PC-9 (cell line): Measurements from ENCODE around the gene CMTM7. TPM values are rescaled to one million over a fixed set of nuclear protein-coding genes. Genes with fewer than 3 reads are reported as not detected.

Experiments
- BruUV-seq: library from RNA; stranded (reverse); fragments of 400-500 nt; replicated peaks from 2 replicates; lab custom pipeline; 2021; lab: Mats Ljungman, UMichigan
- CTCF ChIA-PET: fragments of 300-600 bp; sonication (Branson Sonifier 250); formaldehyde crosslinking; loops from one replicate; lab custom pipeline; 2022; ENCODE audit warnings: antibody characterized with exemption; lab: Charles Lee
- POLR2A ChIA-PET: fragments of 300-600 bp; sonication (Branson Sonifier 250); formaldehyde crosslinking; loops from one replicate; lab custom pipeline; 2022; ENCODE audit warnings: antibody characterized with exemption; ENCODE audit not compliant: unreplicated experiment; lab: Charles Lee
- DNase-seq, 2 experiments: peaks; one replicate each; pipeline versions ENCODE4 v3.0.0 to v3.0.0-alpha.2; 2015 to 2022; ENCODE audit warnings: mixed read lengths in 1 of 2
- H2AFZ ChIP-seq: fragments of 200-600 bp; sonication (generic); 2 replicates; pipeline ENCODE4 v1.8.1; 2017; ENCODE audit warnings: antibody characterized with exemption
- H3F3A ChIP-seq: fragments of 200-600 bp; sonication (generic); 2 replicates; pipeline ENCODE4 v1.8.1; 2017; ENCODE audit warnings: antibody characterized with exemption, mild to moderate bottlenecking, low read depth; ENCODE audit not compliant: insufficient read depth
- H3K27ac ChIP-seq: fragments of 200-600 bp; sonication (generic); 2 replicates; pipeline ENCODE4 v1.6.1; 2016; ENCODE audit warnings: mixed run types
- H3K27me3 ChIP-seq: fragments of 200-600 bp; sonication (generic); 2 replicates; pipeline ENCODE4 v1.6.1; 2016; ENCODE audit warnings: low read depth, mixed run types; ENCODE audit not compliant: insufficient read depth
- H3K36me3 ChIP-seq: fragments of 200-600 bp; sonication (generic); 2 replicates; pipeline ENCODE4 v1.6.1; 2016; ENCODE audit warnings: low read depth, mixed run types
- H3K4me1 ChIP-seq: fragments of 200-600 bp; sonication (generic); replicated peaks from 2 replicates; pipeline ENCODE4 v1.6.1; 2016; ENCODE audit warnings: mixed run types; ENCODE audit not compliant: insufficient read depth
- H3K4me2 ChIP-seq: fragments of 200-600 bp; sonication (generic); 2 replicates; pipeline ENCODE4 v1.6.1; 2017; ENCODE audit warnings: mixed run types
- H3K4me3 ChIP-seq: fragments of 200-600 bp; sonication (generic); 2 replicates; pipeline ENCODE4 v1.6.1; 2016; ENCODE audit warnings: mixed run types
- H3K79me2 ChIP-seq: fragments of 200-600 bp; sonication (generic); 2 replicates; pipeline ENCODE4 v1.6.1; 2017; ENCODE audit warnings: low read depth, mixed run types
- H3K9me2 ChIP-seq: fragments of 200-600 bp; sonication (generic); 2 replicates; pipeline ENCODE4 v1.8.1; 2017; ENCODE audit warnings: mild to moderate bottlenecking; ENCODE audit not compliant: insufficient read depth
- H3K9me3 ChIP-seq: fragments of 200-600 bp; sonication (generic); 2 replicates; pipeline ENCODE4 v1.8.1; 2016; ENCODE audit warnings: low read depth; ENCODE audit not compliant: insufficient read depth
- H4K20me1 ChIP-seq: fragments of 200-600 bp; sonication (generic); 2 replicates; pipeline ENCODE4 v1.8.1; 2017; ENCODE audit not compliant: insufficient read depth
- EZH2 ChIP-seq: fragments of 200-600 bp; sonication (generic); IDR thresholded peaks from 2 replicates; pipeline ENCODE4 v1.8.0; 2017; ENCODE audit warnings: antibody characterized with exemption, low read depth
- intact Hi-C: fragments of 100-400 bp; cut with micrococcal nuclease; formaldehyde crosslinking; loops from one replicate; pipeline ENCODE4 v1.10.0; 2022; ENCODE audit not compliant: unreplicated experiment
- total RNA-seq: library from RNA; stranded (reverse); gene quantifications from 2 replicates; pipeline ENCODE4 v1.2.3, GENCODE V29; 2021
- TF ChIP-seq, protein P1 (sequence below): fragments of 200-600 bp; sonication (generic); conservative IDR thresholded peaks from 2 replicates; pipeline ENCODE4 v1.6.1; 2017; ENCODE audit warnings: mixed run types, antibody characterized with exemption, mild to moderate bottlenecking, moderate library complexity

CMTM7 gene
- total RNA-seq, 1 experiment from 2014 or later, result 37.1 TPM

DNA sequence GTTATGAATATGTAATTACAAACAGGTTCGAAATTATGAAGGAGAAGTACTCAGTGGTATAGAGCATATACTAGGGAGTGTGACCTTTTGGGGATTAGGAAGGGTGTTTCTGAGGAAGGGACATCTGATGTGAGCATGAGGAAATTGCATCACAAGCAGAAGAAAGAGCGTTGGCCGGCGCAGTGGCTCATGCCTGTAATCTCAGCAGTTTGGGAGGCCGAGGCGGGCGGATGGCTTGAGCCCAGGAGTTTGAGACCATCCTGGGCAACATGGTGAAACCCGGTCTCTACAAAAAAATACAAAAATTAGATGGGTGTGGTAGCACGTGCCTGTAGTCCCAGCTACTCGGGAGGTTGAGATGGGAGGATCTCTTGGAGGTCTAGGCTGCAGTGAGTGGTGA is 6.9 kb downstream of the CMTM7 start:
- intact Hi-C loops, result no loop called here
- H3K4me2 ChIP-seq, result no peak overlapping the region

GRCh38 chr3:32399030-32399620 is 7.5 kb downstream of the CMTM7 start:
- H3K4me2 ChIP-seq, result no peak overlapping the region
- intact Hi-C loops, result loop anchor here (1.0 kb wide), 1 partner anchor 222 kb away; no protein-coding TSS in a partner anchor
- H3K27me3 ChIP-seq, result no peaks in the 10 kb centered on the region
- H3K4me3 ChIP-seq, result no peak overlapping the region
- no peak overlapping the region for H2AFZ ChIP-seq
- peaks cover 11% of the 10 kb centered on the region; the same call in 1 of the 2 replicates for H3F3A ChIP-seq
- ChIA-PET CTCF (no interaction called here), POLR2A (no interaction called here)
- peaks cover 87% of the 10 kb centered on the region for H3K79me2 ChIP-seq
- H3K9me3 ChIP-seq, result no peaks in the 10 kb centered on the region
- TF ChIP-seq, protein P1, sequence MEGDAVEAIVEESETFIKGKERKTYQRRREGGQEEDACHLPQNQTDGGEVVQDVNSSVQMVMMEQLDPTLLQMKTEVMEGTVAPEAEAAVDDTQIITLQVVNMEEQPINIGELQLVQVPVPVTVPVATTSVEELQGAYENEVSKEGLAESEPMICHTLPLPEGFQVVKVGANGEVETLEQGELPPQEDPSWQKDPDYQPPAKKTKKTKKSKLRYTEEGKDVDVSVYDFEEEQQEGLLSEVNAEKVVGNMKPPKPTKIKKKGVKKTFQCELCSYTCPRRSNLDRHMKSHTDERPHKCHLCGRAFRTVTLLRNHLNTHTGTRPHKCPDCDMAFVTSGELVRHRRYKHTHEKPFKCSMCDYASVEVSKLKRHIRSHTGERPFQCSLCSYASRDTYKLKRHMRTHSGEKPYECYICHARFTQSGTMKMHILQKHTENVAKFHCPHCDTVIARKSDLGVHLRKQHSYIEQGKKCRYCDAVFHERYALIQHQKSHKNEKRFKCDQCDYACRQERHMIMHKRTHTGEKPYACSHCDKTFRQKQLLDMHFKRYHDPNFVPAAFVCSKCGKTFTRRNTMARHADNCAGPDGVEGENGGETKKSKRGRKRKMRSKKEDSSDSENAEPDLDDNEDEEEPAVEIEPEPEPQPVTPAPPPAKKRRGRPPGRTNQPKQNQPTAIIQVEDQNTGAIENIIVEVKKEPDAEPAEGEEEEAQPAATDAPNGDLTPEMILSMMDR, result peak; percentile 67
- TF ChIP-seq EZH2, result no peak
- H3K9me2 ChIP-seq, result no peaks in the 10 kb centered on the region
- no peaks in the 10 kb centered on the region for H3K36me3 ChIP-seq
- H3K4me1 ChIP-seq, result peaks cover 21% of the 10 kb centered on the region
- DNase-seq, result no peak
- no peak overlapping the region for H3K27ac ChIP-seq
- no TSS peak for BruUV-seq
- no peaks in the 10 kb centered on the region for H4K20me1 ChIP-seq

More for the DNA sequence above, 6.9 kb downstream of the CMTM7 start:
- ChIA-PET CTCF (no interaction called here), POLR2A (no interaction called here)
- H4K20me1 ChIP-seq, result no peaks in the 10 kb centered on the region
- H2AFZ ChIP-seq, result no peak overlapping the region
- H3K27ac ChIP-seq, result no peak overlapping the region
- no peak overlapping the region for H3K4me3 ChIP-seq
- H3K36me3 ChIP-seq, result no peaks in the 10 kb centered on the region
- H3F3A ChIP-seq, result peaks cover 11% of the 10 kb centered on the region; the same call in 1 of the 2 replicates
- no peaks in the 10 kb centered on the region for H3K9me3 ChIP-seq
- DNase-seq, result no peak
- peaks cover 21% of the 10 kb centered on the region for H3K4me1 ChIP-seq
- no peaks in the 10 kb centered on the region for H3K9me2 ChIP-seq
- no TSS peak for BruUV-seq
- no peaks in the 10 kb centered on the region for H3K27me3 ChIP-seq
- H3K79me2 ChIP-seq, result peaks cover 89% of the 10 kb centered on the region
- no peak for TF ChIP-seq EZH2
- TF ChIP-seq, protein P1, result no peak

GRCh38 chr3:32401126-32401525 is 9.5 kb downstream of the CMTM7 start:
- H3K27me3 ChIP-seq, result no peaks in the 10 kb centered on the region
- H3F3A ChIP-seq, result peaks cover 11% of the 10 kb centered on the region; the same call in 1 of the 2 replicates
- H3K36me3 ChIP-seq, result no peaks in the 10 kb centered on the region
- H3K4me2 ChIP-seq, result peak overlapping the region; percentile 91
- H3K27ac ChIP-seq, result peak overlapping the region; percentile 83
- no TSS peak for BruUV-seq
- ChIA-PET POLR2A (no interaction called here), CTCF (no interaction called here)
- H3K9me2 ChIP-seq, result no peaks in the 10 kb centered on the region
- H3K4me3 ChIP-seq, result peak overlapping the region; percentile 58
- DNase-seq, result no peak
- intact Hi-C loops, result loop anchor here (1.0 to 2.0 kb wide), 2 partner anchors 19 to 68 kb away; no protein-coding TSS in a partner anchor
- H3K4me1 ChIP-seq, result peaks cover 21% of the 10 kb centered on the region
- H4K20me1 ChIP-seq, result no peaks in the 10 kb centered on the region
- TF ChIP-seq, protein P1, result no peak
- no peak for TF ChIP-seq EZH2
- H3K9me3 ChIP-seq, result no peaks in the 10 kb centered on the region
- H2AFZ ChIP-seq, result peak overlapping the region; percentile 79
- peaks cover 86% of the 10 kb centered on the region for H3K79me2 ChIP-seq
